Activated CD4-positive, alpha-beta T cell treated with anti-CD3 and anti-CD28 coated beads for 48 hours (primary cell): ENCODE results near the gene NAP1L1.

Source experiments
- DNase-seq: peaks from one replicate; pipeline ENCODE4 v3.0.0-alpha.2; 2020

Gene NAP1L1

DNA sequence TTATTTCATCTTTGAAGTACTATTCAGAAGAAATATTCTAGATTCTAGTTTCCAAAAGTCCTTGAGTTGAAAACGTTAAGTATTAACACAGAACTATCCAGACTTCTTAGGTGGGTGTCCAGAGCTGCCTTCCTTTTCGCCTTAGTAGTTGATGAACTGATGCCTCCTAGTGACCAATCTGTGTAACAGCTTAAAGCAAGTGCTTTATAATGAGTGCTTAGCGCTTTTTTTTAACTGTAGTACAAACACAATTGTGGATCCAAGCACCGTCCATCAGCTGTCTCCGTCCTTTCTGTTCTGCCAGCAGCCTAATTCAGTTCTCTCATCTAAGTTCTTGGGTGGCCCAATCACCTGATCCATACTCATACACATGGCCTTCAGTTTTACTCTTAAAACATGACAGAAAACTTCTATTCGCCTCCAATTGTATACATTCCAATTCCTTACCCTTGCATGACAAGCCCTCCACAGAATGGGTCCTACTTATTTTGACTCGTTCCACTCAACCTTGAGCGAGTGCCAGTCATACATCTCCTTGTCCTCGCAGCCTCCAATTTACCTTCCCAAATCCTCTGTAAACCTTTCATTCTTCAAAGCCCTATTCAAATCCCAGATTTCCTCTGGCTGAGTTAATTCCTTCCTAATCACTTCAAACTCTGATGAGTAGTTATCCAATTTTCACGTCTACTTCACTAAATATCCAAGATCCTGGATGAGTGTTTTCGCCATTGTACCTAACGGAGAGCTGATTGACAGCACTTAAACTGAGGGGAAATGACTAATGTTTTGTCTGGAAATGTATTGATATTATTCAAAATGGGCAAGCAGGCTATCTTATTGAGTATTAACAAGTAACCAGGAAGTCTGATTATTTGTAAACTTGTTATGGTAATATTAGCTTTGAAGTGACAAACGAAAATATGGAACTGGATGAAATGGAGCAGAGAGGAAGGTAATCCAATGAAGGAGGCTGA, 47.1 kb downstream of the NAP1L1 start:
- DNase-seq, result peak; percentile 15

DNA sequence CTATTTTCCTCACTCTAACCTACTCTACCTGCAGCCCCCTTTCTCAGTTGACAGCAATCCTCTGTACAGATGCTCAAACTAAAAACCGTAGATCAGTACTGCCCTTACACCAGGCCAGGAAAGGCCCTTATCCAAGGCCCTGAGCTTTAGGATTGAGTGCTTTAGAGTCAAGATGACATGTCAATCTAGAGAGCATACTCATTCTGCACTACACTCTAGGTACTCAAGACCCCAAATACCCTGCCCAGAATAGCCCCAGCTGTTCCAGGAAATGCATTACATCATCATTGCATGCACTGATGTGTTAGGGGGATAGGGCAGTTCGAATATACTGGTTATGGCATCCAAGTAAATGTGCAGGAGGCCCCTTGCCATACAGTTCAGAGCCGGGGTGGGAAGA, 49.4 kb downstream of the NAP1L1 start:
- no peak for DNase-seq

DNA sequence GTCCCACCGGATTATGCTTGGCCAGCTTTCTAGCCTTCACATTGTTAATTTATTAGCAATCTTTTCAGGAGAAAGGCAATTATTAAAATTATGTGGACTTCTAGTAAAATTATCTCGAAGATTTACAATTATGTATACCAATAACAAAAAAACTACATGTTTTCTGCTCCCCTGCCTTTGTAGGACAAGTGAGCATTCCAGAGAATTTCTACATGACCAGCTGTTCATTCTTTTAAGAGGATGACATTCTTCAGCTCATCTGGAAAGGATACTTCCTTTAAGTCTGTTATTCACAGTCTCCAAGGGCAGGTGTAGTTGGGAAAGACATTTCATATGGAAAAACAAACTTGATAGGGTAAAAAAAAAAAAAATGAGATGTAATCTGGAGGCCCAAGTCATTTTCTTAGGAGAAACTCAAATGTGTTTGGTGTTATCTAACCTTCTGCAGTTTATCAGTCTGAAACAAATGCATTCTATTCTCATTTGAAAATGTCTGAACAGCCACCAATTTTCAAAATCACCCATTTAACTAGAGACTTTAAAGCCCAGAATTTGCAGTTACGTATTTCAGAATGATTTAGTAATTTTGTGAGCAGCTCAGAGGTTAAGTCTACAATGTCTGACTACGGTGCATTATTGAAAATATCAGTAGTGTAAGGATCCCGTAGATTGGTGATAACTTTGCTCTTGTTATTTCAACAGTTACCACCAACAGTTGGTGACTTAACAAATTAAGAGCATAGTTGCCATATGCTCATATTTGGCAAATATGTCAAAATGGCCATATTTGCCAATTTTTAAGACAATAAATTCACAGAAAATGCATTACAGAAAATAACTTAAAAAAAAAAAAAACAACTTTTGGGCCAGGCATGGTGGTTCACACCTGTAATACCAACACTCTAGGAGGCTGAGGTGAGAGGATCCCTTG, 51.1 kb downstream of the NAP1L1 start:
- no peak for DNase-seq

- peak; percentile 28 for DNase-seq
Measured at GRCh38 chr12:76032043-76032981, 52.2 kb downstream of the NAP1L1 start.

DNA sequence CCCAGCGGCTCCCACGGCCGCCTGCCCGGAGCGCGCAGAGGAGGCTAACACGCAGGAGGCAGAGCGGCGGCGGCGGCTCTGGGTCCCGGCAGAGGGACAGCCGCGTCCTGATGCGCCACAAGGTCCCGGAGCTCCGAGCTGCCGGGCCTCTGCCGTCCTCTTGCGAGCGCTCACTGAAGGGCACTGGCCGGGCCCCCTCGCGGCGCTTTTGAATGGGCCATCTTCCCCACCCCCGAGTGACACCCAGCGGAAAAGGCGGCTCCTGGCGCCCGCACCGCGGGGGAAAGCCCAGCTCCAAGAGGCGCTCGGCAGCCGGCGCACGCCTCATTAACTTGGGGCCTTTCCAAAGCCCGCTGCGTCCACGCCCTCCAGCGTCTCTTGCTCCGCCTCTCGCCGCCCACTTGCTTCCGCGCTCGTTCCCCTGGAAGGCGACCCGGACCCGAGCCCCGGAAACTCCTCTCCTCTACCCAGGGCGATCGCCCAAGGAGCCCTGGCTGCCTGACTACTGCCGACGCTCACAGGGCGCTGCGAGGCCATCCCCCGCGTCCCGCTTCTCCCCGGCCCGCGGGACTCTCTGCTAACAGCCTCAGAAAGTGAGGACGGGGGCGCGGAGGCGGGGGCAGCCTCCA, 53.0 kb downstream of the NAP1L1 start, which contains the start of gene PHLDA1:
TSS of gene PHLDA1 (minus strand) at position 363 of the 629 bp plus-strand sequence.
- DNase-seq, result peak; percentile 97

- DNase-seq, result no peak
Measured at GRCh38 chr12:76031081-76031413, 53.4 kb downstream of the NAP1L1 start.

GRCh38 chr12:76030341-76031080, 54.0 kb downstream of the NAP1L1 start:
- DNase-seq, result peak; percentile 68

GRCh38 chr12:76029982-76030340, 54.5 kb downstream of the NAP1L1 start:
- DNase-seq, result peak; percentile 40

DNA sequence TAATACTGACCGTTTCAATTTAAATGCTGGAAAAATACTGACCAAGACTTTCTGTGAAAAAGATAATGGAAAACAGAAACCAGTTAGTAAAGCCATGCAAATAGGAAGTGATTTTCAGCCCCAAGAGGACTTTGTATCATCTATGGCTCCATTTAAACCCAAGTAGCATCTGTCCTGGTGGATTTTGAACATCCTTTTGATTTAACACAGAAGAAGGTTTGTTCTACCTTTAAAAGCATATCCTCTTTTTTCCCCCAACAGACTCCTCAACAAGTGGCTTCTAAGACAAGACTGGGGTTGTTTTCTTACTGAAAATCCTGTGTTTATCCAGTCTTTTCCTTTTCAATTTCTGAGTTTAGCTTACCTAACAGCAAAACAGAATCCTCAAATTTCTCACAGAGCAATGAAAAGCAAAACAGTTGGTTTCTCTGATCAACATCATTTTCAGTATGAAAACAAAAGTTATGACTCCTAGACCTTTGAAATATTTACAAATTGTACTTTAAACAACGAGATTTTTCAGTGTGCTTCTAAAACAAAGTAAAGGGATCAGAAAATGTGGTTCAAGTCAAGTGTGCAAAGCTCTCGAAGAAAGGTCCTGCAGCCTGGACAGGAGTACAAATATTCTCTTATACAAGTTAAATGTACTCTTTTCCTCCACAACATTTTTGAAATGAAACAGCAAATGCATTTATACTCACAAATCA, 55.8 kb downstream of the NAP1L1 start:
- DNase-seq, result no peak

DNA sequence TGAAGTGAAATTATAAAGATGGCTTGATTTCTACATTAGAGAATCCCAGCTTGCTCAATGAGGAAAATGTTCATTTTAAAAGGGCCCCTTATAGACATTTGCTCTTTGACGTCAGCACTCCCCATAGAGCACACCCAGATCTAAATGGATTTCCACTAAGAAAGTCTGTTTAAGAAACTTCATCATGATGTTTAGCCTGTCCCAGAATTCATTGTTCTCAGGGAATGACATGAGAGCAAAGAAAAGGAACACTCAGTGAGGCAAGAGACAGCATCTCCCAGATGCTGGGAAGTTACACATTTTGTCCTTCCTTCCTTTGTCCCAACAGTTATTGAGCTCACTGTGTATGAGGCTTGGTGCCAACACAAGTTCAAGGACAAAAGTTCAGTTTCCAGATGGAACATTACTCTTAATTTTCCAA, 57.8 kb downstream of the NAP1L1 start:
- DNase-seq, result no peak

DNA sequence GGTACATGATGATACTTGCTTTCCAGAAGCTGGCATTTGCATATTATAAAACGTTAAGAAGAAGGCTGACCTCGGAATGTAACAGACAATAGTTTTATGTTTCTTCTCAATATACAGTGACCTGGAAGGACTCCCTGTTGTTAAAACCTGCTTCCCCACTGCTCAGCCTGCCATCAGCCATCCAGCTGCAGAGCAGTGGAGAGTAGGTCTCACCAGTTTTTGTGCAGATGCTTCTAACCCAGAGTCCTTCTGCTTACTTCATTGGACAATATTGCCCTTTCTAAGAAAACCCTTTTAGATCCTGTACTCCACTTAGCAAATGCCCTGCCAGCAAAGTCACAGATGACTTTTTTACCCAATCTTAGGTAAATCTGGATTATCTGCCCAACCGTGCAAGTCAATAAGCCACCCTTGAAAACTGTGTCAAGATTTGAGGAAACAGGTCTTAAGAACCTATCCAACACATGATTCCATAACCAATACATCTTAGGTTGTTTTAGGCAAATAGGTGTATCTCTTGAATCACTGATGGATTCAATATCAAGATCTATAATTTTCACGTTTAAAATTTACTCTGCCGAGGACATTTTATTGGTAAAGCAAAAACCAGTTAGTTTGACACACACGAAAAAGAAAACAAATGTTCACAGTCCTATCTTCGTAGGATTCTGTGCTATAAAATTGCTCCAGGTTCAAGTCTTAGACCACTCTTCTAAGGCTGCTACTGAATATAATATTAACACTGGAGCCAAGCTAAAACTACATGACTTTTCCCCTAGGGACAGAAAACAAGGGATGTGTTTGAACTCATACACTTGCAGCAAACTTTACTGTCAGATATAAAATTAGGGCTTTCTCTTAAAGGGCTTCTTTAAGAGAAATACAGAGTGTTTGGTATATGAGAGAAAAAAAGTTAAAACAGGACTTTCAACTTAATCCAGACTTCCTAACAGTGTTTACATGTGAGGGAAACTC, 58.6 kb downstream of the NAP1L1 start:
- no peak for DNase-seq

DNA sequence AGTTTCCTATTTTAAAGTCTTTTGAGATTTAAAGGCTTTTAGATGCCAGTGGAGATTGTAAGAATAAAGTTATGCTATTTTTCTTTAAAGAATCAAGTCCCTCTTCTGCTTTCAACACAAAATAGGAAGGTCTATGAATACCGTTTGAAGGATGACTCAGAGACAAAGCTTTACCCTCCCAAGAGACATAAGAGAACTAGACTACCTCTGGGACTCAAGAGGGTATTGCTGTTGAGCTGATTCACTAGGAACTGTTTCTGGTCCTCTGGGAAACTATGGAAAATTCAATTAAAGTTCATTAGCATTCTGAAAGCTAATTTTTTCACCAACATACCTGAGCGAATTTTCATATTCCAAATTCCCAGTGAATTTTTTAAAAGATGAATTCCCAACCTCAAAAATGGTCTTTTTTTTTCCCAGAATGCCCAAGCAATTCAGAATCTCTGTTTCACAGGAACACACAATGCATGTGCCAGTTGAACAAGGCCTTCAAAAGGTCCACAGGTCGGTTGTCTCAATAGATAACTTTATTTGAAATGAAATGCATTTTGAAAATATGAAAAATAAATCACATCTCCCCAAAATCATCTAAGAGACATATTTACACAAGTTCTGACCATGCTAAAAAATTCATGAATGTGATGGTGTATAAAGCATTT, 59.4 kb downstream of the NAP1L1 start:
- no peak for DNase-seq

GRCh38 chr12:76024102-76024781, 60.2 kb downstream of the NAP1L1 start:
- no peak for DNase-seq

DNA sequence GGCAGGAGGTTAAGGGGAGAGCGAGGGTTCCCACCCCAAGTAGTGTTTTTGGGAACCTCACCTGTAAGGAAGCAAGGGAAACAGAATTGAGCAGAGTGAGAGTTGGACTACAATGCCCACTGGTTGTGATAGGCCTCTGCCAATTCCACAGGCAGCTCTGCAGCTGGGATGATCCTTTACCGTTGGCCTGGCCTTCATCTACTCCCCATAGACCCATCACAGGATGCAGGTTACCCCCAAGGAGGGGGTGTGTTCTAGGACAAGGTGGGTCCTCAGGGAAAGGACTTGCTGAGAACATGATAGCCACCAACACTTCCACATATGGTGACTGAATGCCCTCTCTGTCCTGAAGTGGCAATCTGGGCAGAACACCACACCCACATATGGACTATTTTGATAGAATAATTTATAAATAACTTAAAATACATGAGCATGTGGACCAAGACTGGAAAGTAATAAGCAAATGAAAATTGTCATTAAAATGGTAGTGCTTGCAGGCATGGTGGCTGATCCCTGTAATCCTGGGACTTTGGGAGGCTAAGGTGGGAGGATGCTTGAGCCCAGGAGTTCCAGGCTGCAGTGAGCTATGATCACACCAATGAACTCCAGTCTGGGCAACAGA, 61.3 kb downstream of the NAP1L1 start:
- DNase-seq, result no peak

GRCh38 chr12:76022506-76022905, 62.0 kb downstream of the NAP1L1 start:
- no peak for DNase-seq

- DNase-seq, result peak; percentile 80
Measured at GRCh38 chr12:76020731-76021672, 63.5 kb downstream of the NAP1L1 start.
